Neural cell (in vitro differentiated cells): Measurements from ENCODE around the gene CORO2A. TPM values are rescaled to one million over a fixed set of nuclear protein-coding genes. Genes with fewer than 3 reads are reported as not detected.

Experiments used
- H2AFZ ChIP-seq: fragments of 200-600, 300-800 bp; sonication (generic), shearing (Covaris generic); 2 replicates; pipeline ENCODE4 v1.6.0; 2014; ENCODE audit warnings: low read depth, mild to moderate bottlenecking, antibody characterized with exemption, low read length, moderate library complexity
- H3F3A ChIP-seq: fragments of 200-600 bp; shearing (Covaris generic); 2 replicates; pipeline ENCODE4 v1.6.1; 2016; ENCODE audit warnings: mild to moderate bottlenecking, moderate library complexity, mixed read lengths, antibody characterized with exemption, low read length; ENCODE audit not compliant: insufficient read depth, poor library complexity, severe bottlenecking
- H3K27ac ChIP-seq: fragments of 200-600, 300-800 bp; sonication (generic), shearing (Covaris generic); 2 replicates; pipeline ENCODE4 v1.5.1; 2014; ENCODE audit warnings: mild to moderate bottlenecking, low read length, moderate library complexity
- H3K27me3 ChIP-seq: fragments of 300-800, 200-600 bp; sonication (generic), shearing (Covaris generic); 2 replicates; pipeline ENCODE4 v1.6.0; 2014; ENCODE audit warnings: mild to moderate bottlenecking, low read depth, low read length, moderate library complexity; ENCODE audit not compliant: insufficient read depth
- H3K36me3 ChIP-seq: fragments of 300-800, 200-600 bp; sonication (generic), shearing (Covaris generic); 2 replicates; pipeline ENCODE4 v1.5.1; 2014; ENCODE audit warnings: mild to moderate bottlenecking, antibody characterized with exemption, low read length, moderate library complexity; ENCODE audit not compliant: insufficient read depth
- H3K4me2 ChIP-seq: fragments of 300-800, 200-600 bp; sonication (generic), shearing (Covaris generic); 2 replicates; pipeline ENCODE4 v1.6.0; 2014; ENCODE audit warnings: mild to moderate bottlenecking, low read length
- H3K4me3 ChIP-seq: fragments of 300-800, 200-600 bp; sonication (generic), shearing (Covaris generic); 2 replicates; pipeline ENCODE4 v1.5.1; 2014; ENCODE audit warnings: mild to moderate bottlenecking, low read length, moderate library complexity
- H3K79me2 ChIP-seq: fragments of 200-600 bp; shearing (Covaris generic); replicated peaks from 2 replicates; pipeline ENCODE4 v1.6.0; 2014; ENCODE audit warnings: mild to moderate bottlenecking, low read length, moderate library complexity; ENCODE audit not compliant: insufficient read depth
- H3K9ac ChIP-seq: fragments of 300-800, 200-600 bp; sonication (generic), shearing (Covaris generic); 2 replicates; pipeline ENCODE4 v1.6.1; 2016; ENCODE audit warnings: mild to moderate bottlenecking, low read length, mixed read lengths
- H3K9me2 ChIP-seq: fragments of 200-600 bp; shearing (Covaris generic); 2 replicates; pipeline ENCODE4 v1.6.1; 2016; ENCODE audit warnings: mild to moderate bottlenecking, low read length, mixed read lengths; ENCODE audit not compliant: insufficient read depth
- H3K9me3 ChIP-seq: fragments of 200-600, 300-800 bp; sonication (generic), shearing (Covaris generic); 2 replicates; pipeline ENCODE4 v1.6.1; 2016; ENCODE audit warnings: mild to moderate bottlenecking, mixed run types, low read length, moderate library complexity, mixed read lengths
- H4K20me1 ChIP-seq: fragments of 200-600 bp; shearing (Covaris generic); 2 replicates; pipeline ENCODE4 v1.6.1; 2016; ENCODE audit warnings: mild to moderate bottlenecking, mixed run types; ENCODE audit not compliant: insufficient read depth
- EP300 ChIP-seq: fragments of 450-650 bp; conservative IDR thresholded peaks from 2 replicates; pipeline ENCODE4 v1.6.1; 2014; ENCODE audit warnings: antibody characterized with exemption, mild to moderate bottlenecking, moderate library complexity; ENCODE audit not compliant: poor library complexity, severe bottlenecking
- EZH2 ChIP-seq: fragments of 200-600, 300-800 bp; shearing (Covaris generic), sonication (generic); IDR thresholded peaks from 2 replicates; pipeline ENCODE4 v1.6.1; 2014; ENCODE audit warnings: antibody characterized with exemption, low read length, borderline replicate concordance, mild to moderate bottlenecking; ENCODE audit not compliant: insufficient read depth, poor library complexity, severe bottlenecking
- MXI1 ChIP-seq: fragments of 450-650 bp; conservative IDR thresholded peaks from 2 replicates; pipeline ENCODE4 v1.6.1; 2014; ENCODE audit warnings: antibody characterized with exemption, mild to moderate bottlenecking; ENCODE audit not compliant: poor library complexity, severe bottlenecking
- POLR2AphosphoS5 ChIP-seq: IDR thresholded peaks from 2 replicates; pipeline ENCODE4 v1.6.1; 2012
- RAD21 ChIP-seq: fragments of 450-650 bp; conservative IDR thresholded peaks from 2 replicates; pipeline ENCODE4 v1.6.1; 2014; ENCODE audit warnings: antibody characterized with exemption, mild to moderate bottlenecking, moderate library complexity
- SMC3 ChIP-seq: fragments of 450-650 bp; conservative IDR thresholded peaks from 2 replicates; pipeline ENCODE4 v1.6.1; 2014; ENCODE audit warnings: antibody characterized with exemption, mild to moderate bottlenecking, moderate library complexity; ENCODE audit not compliant: poor library complexity
- TAF1 ChIP-seq: IDR thresholded peaks from 2 replicates; pipeline ENCODE4 v1.6.1; 2012; ENCODE audit warnings: low read depth
- polyA plus RNA-seq: library from polyadenylated mRNA; depleted of rRNA; stranded (reverse); fragments of >200 nt; gene quantifications from 2 replicates; pipeline ENCODE4 v1.2.3, GENCODE V29; 2014
- TF ChIP-seq, protein P1 (sequence below): fragments of 450-650 bp; IDR thresholded peaks from 2 replicates; pipeline ENCODE4 v1.5.1; 2014; ENCODE audit warnings: antibody characterized with exemption, mild to moderate bottlenecking, moderate library complexity; ENCODE audit not compliant: poor library complexity, severe bottlenecking
- TF ChIP-seq, protein P2 (sequence below): IDR thresholded peaks from 2 replicates; pipeline ENCODE4 v1.6.1; 2012; ENCODE audit warnings: borderline replicate concordance

The CORO2A gene
- polyA plus RNA-seq, 1 donor from 2014 or later, result 1.9 TPM

DNA sequence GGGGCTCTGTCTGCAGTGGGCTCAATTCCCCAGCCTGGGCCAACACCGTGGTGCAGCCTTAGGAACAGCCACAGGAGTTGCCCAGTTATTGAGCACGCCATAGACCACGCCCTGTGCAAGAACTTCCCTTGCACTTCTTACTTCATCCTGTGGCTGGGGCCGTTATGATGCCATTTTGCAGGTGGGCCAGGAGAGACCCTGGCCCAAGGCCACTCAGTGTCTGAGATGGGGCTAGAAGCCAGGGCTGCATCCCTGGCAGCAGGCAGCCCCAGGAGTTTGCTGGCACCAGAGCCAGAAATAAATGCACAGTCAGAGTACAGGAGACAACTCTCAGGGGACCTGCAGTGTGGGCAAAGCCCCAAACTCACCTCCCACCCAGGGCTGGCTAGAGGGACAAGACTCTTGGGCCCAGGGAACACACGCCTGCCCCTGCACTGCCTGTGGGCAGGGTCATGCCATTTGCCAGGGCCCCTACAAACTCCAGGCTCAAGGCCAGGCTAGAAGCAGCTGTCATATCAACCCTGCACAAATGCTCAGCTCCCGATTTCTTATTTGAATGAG lies 6.7 kb downstream of the CORO2A start:
- H3K9me2 ChIP-seq, result no peaks in the 10 kb centered on the region
- TF ChIP-seq RAD21 (no peak), SMC3 (no peak), TAF1 (no peak), EZH2 (no peak), EP300 (no peak), POLR2AphosphoS5 (no peak), MXI1 (no peak)
- TF ChIP-seq, protein P1, sequence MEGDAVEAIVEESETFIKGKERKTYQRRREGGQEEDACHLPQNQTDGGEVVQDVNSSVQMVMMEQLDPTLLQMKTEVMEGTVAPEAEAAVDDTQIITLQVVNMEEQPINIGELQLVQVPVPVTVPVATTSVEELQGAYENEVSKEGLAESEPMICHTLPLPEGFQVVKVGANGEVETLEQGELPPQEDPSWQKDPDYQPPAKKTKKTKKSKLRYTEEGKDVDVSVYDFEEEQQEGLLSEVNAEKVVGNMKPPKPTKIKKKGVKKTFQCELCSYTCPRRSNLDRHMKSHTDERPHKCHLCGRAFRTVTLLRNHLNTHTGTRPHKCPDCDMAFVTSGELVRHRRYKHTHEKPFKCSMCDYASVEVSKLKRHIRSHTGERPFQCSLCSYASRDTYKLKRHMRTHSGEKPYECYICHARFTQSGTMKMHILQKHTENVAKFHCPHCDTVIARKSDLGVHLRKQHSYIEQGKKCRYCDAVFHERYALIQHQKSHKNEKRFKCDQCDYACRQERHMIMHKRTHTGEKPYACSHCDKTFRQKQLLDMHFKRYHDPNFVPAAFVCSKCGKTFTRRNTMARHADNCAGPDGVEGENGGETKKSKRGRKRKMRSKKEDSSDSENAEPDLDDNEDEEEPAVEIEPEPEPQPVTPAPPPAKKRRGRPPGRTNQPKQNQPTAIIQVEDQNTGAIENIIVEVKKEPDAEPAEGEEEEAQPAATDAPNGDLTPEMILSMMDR, result no peak
- TF ChIP-seq, protein P2, sequence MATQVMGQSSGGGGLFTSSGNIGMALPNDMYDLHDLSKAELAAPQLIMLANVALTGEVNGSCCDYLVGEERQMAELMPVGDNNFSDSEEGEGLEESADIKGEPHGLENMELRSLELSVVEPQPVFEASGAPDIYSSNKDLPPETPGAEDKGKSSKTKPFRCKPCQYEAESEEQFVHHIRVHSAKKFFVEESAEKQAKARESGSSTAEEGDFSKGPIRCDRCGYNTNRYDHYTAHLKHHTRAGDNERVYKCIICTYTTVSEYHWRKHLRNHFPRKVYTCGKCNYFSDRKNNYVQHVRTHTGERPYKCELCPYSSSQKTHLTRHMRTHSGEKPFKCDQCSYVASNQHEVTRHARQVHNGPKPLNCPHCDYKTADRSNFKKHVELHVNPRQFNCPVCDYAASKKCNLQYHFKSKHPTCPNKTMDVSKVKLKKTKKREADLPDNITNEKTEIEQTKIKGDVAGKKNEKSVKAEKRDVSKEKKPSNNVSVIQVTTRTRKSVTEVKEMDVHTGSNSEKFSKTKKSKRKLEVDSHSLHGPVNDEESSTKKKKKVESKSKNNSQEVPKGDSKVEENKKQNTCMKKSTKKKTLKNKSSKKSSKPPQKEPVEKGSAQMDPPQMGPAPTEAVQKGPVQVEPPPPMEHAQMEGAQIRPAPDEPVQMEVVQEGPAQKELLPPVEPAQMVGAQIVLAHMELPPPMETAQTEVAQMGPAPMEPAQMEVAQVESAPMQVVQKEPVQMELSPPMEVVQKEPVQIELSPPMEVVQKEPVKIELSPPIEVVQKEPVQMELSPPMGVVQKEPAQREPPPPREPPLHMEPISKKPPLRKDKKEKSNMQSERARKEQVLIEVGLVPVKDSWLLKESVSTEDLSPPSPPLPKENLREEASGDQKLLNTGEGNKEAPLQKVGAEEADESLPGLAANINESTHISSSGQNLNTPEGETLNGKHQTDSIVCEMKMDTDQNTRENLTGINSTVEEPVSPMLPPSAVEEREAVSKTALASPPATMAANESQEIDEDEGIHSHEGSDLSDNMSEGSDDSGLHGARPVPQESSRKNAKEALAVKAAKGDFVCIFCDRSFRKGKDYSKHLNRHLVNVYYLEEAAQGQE, result no peak
- no peaks in the 10 kb centered on the region for H3K27me3 ChIP-seq
- no peaks in the 10 kb centered on the region for H3K79me2 ChIP-seq
- no peaks in the 10 kb centered on the region for H3K36me3 ChIP-seq
- H3K4me2 ChIP-seq, result no peak overlapping the region
- H3K9me3 ChIP-seq, result no peaks in the 10 kb centered on the region
- H2AFZ ChIP-seq, result no peak overlapping the region
- no peaks in the 10 kb centered on the region for H3F3A ChIP-seq
- no peak overlapping the region for H3K9ac ChIP-seq
- no peak overlapping the region for H3K4me3 ChIP-seq
- no peak overlapping the region for H3K27ac ChIP-seq
- no peaks in the 10 kb centered on the region for H4K20me1 ChIP-seq

GRCh38 chr9:98185021-98185567 lies 7.3 kb downstream of the CORO2A start:
- no peak overlapping the region for H2AFZ ChIP-seq
- H3K9me3 ChIP-seq, result no peaks in the 10 kb centered on the region
- no peak overlapping the region for H3K27ac ChIP-seq
- H3K9ac ChIP-seq, result no peak overlapping the region
- H3K4me2 ChIP-seq, result no peak overlapping the region
- no peaks in the 10 kb centered on the region for H3K27me3 ChIP-seq
- H3K79me2 ChIP-seq, result no peaks in the 10 kb centered on the region
- no peaks in the 10 kb centered on the region for H3K9me2 ChIP-seq
- TF ChIP-seq TAF1, result no peak
- TF ChIP-seq EZH2, result no peak
- TF ChIP-seq MXI1, result no peak
- no peaks in the 10 kb centered on the region for H4K20me1 ChIP-seq
- H3F3A ChIP-seq, result no peaks in the 10 kb centered on the region
- no peaks in the 10 kb centered on the region for H3K36me3 ChIP-seq
- no peak overlapping the region for H3K4me3 ChIP-seq
